ENCODE results near the gene EML4.

EML4 gene

GRCh38 chr2:42139101-42139500 lies 30.1 kb upstream of the EML4 start:
- no peak for TF ChIP-seq CTCF (IDR thresholded peaks at IDR 0.05; ENCODE audit: insufficient read depth, low read depth, low read length, missing control alignments)
- DNase-seq (ENCODE audit: low read depth), result no peak
- H3K4me3 ChIP-seq (ENCODE audit: low read depth, low read length), result no peak overlapping the region

GRCh38 chr2:42140496-42140895 lies 28.7 kb upstream of the EML4 start:
- H3K4me3 ChIP-seq (ENCODE audit: low read depth, low read length), result no peak overlapping the region
- DNase-seq (ENCODE audit: low read depth), result no peak
- TF ChIP-seq CTCF (IDR thresholded peaks at IDR 0.05; ENCODE audit: insufficient read depth, low read depth, low read length, missing control alignments), result no peak

GRCh38 chr2:42141687-42142546 lies 27.2 kb upstream of the EML4 start:
- DNase-seq (ENCODE audit: low read depth), result no peak
- TF ChIP-seq CTCF (IDR thresholded peaks at IDR 0.05; ENCODE audit: insufficient read depth, low read depth, low read length, missing control alignments), result no peak
- H3K4me3 ChIP-seq (ENCODE audit: low read depth, low read length), result no peak overlapping the region

- no peak overlapping the region for H3K4me3 ChIP-seq (ENCODE audit: low read depth, low read length)
- TF ChIP-seq CTCF (IDR thresholded peaks at IDR 0.05; ENCODE audit: insufficient read depth, low read depth, low read length, missing control alignments), result no peak
Measured at GRCh38 chr2:42142547-42143184, 26.5 kb upstream of the EML4 start.

GRCh38 chr2:42147641-42148274 lies 21.4 kb upstream of the EML4 start:
- TF ChIP-seq CTCF (IDR thresholded peaks at IDR 0.05; ENCODE audit: insufficient read depth, low read depth, low read length, missing control alignments), result no peak
- H3K4me3 ChIP-seq (ENCODE audit: low read depth, low read length), result no peak overlapping the region
- DNase-seq (ENCODE audit: low read depth), result no peak

More at GRCh38 chr2:42142547-42143184, 26.5 kb upstream of the EML4 start:
- no peak for DNase-seq (ENCODE audit: low read depth)

GRCh38 chr2:42150159-42150558 lies 19.0 kb upstream of the EML4 start:
- TF ChIP-seq CTCF (IDR thresholded peaks at IDR 0.05; ENCODE audit: insufficient read depth, low read depth, low read length, missing control alignments), result no peak
- no peak for DNase-seq (ENCODE audit: low read depth)
- H3K4me3 ChIP-seq (ENCODE audit: low read depth, low read length), result no peak overlapping the region

All from GM12865 (cell line).